GM23338 (cell line): Measurements from ENCODE around the gene DTNBP1.

ENCODE experiments used
- CREB1 ChIP-seq: fragments of 250-450 bp; sonication (Bioruptor Pico); IDR thresholded peaks from 2 replicates; pipeline ENCODE4 v1.5.0; 2020; ENCODE audit warnings: low read depth, mild to moderate bottlenecking, moderate library complexity
- CTCF ChIP-seq, 2 experiments: fragments of 200-600 bp in 1 of 2; sonication (generic) in 1 of 2; conservative IDR thresholded peaks; 2 replicates each; pipeline versions ENCODE4 v1.5.1 to v1.6.1; 2016 to 2017; ENCODE audit warnings: antibody characterized with exemption in 2 of 2, low read depth in 2 of 2, mild to moderate bottlenecking in 2 of 2, moderate library complexity in 1 of 2
- EZH2 ChIP-seq: fragments of 200-600 bp; sonication (generic); IDR thresholded peaks from one replicate; pipeline ENCODE4 v1.8.0; 2017; ENCODE audit warnings: antibody characterized with exemption, mild to moderate bottlenecking, low read depth; ENCODE audit not compliant: unreplicated experiment
- POLR2AphosphoS5 ChIP-seq: IDR thresholded peaks from 2 replicates; pipeline ENCODE4 v1.6.1; 2016; ENCODE audit warnings: antibody characterized with exemption, low read depth
- REST ChIP-seq: IDR thresholded peaks from one replicate; pipeline ENCODE4 v1.6.1; 2018; ENCODE audit warnings: antibody characterized with exemption; ENCODE audit not compliant: unreplicated experiment

- TF ChIP-seq CTCF (conservative IDR thresholded peaks at IDR 0.05; ENCODE audit: low read depth in 2 of 2) (no peak), POLR2AphosphoS5 (no peak), EZH2 (no peak), REST (no peak), CREB1 (CRISPR knock-in tag) (no peak)
These were observed 76.3 kb downstream of the DTNBP1 start for GRCh38 chr6:15586503-15586902.
